Activated effector memory CD4-positive, alpha-beta T cell treated with anti-CD3 and anti-CD28 coated beads, Interleukin-2, amount 50 U/mL, for 16 hours (primary cell): ENCODE results near the gene ZNF512B.
"Not testable (repeated sequence)": the region's sequence is repeated elsewhere in the genome, so short reads cannot be mapped to it uniquely, and the experiment has no call there.

Experiments used
- DNase-seq: peaks from one replicate; pipeline ENCODE4 v3.0.0-alpha.2; 2020

ZNF512B gene

GRCh38 chr20:63978319-63979228, 8.8 kb upstream of the ZNF512B start:
- peak; percentile 88 for DNase-seq

DNA sequence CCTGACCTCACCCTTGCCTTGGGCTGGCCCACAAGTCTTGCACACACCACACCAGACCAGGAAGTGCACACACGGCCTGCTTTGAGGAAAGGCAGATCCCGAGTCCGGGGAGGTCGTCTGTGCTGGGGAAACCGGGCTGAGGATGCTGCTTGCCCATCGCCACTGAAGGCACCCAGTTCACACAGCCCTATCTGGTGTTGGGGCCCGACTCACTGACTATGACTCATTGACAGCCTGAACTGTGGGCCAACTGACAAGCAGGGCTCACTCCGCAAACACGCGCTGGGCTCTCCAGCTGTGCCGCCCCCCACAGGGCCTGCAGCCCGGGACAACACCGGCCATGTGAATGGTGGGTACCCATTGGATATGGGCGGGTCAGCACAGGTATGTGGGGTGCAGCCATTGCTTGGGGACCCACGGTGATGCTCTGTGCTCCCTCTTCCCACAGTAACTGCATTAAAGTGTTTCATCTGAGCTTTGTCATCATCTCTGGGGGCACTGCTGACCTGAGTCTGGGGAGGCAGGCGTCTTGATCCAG, 8.1 kb upstream of the ZNF512B start:
- peak; percentile 84 for DNase-seq

- no peak for DNase-seq
These were observed 7.4 kb upstream of the ZNF512B start for GRCh38 chr20:63976980-63977738.

DNA sequence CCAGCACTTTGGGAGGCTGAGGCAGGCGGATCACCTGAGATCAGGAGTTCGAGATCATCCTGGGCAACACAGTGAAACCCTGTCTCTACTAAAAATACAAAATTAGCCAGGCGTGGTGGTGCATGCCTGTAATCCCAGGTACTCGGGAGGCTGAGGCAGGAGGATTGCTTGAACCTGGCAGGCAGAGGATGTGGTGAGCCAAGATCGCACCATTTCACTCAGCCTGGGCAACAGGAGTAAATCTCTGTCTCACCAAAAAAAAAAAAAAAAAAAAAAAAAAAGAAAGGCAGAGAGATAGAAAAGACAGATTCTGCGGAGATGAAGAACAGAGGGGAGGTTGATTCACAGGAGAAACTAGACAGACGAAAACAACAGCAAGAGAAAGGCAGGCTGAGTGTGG, 6.8 kb upstream of the ZNF512B start:
- DNase-seq, result not testable (repeated sequence)

DNA sequence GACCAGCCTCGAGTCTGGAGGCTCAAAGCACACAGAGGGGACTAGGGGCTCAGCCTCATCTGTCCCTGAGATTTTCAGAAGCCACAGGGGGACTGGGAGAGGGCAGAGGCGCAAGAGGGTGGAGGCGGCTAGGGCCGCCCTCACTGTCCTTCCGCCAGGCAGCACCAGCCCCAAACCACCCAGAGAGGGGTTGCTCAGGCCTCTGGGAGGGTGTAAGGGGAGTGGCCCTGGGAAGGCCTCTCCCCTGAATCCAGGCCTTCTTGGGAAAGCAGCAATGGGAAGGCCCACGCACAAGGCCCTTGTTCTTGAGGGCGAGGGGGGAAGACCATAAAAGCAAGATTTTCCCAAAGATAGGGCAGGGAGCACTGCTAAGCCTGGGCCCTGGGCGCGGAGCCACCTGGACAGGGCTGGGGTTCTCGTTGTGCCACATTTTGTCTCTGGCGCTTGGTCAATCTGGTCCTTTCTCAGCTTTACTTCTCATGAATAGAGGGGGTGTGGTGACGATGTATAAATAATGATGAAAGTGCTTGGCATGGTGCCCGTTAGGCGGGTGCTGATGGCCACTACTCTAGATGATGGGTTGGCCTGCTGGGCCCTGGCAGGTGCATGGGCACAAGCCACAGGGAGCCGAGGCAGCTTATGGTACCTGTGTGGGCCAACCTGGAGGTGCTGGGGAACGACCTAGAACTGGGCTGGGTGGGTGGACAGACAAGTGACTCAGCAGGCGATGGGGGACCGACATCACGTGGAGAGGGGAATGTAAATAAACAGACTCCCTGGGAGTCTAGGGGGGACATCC, 4.9 kb upstream of the ZNF512B start:
- no peak for DNase-seq

- peak; percentile 93 for DNase-seq
These were observed 4.1 kb upstream of the ZNF512B start for GRCh38 chr20:63973636-63974401.

GRCh38 chr20:63973160-63973479, 3.4 kb upstream of the ZNF512B start:
- DNase-seq, result no peak

DNA sequence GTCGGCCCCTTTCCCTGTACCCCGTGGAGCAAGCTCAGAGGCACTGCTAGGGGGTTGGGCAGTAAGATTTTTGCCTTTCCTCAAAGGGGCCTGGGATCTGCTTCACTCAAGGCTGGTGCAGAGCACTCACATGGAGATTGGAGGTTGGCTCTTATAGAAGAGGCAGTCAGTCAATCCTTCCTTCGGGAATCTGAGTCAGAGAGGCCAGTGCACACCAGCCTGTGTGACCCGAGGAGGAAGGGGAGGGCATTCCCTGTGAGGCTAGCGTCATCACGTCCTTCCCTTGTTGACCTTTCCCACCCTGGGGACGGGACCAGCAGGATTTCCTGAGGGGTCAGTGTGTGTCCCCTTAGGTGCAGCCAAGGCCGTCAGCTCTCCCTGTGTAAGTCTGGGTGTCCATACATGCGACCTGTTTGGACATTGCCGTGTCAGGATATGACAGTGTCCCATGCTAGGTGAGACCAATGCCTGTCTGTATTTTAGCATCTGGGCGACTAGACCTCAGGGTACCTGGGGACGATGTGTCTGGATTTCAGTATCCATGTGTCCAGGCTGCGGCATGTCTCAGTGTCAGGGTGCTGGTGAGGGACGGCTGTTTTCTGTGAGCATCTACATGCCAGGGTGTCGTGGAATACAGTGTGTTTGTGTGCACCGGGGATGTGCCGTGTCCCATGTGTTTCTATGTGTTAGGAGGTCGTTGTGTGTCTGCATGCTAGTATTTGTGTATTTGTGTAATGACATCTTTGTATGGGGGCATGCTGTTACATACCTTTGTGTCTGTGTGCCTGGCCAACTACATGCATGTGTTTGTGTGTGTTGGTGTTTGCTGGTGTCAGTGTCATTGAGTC, 2.8 kb upstream of the ZNF512B start:
- DNase-seq, result no peak

DNA sequence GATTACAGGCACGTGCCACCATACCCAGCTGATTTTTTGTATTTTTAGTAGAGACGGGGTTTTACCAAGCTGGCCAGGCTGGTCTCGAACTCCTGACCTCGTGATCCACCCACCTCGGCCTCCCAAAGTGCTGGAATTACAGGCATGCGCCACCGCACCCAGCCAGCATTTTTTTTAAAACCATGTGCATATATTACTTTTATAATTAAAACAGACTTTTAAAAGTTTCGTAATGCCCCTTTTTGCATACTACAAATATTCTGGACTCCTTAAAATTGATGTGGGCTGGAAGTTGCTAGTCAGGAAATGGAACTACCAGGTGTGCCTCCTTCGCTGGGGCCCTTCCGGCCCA, 2.2 kb upstream of the ZNF512B start:
- DNase-seq, result not testable (repeated sequence)

DNA sequence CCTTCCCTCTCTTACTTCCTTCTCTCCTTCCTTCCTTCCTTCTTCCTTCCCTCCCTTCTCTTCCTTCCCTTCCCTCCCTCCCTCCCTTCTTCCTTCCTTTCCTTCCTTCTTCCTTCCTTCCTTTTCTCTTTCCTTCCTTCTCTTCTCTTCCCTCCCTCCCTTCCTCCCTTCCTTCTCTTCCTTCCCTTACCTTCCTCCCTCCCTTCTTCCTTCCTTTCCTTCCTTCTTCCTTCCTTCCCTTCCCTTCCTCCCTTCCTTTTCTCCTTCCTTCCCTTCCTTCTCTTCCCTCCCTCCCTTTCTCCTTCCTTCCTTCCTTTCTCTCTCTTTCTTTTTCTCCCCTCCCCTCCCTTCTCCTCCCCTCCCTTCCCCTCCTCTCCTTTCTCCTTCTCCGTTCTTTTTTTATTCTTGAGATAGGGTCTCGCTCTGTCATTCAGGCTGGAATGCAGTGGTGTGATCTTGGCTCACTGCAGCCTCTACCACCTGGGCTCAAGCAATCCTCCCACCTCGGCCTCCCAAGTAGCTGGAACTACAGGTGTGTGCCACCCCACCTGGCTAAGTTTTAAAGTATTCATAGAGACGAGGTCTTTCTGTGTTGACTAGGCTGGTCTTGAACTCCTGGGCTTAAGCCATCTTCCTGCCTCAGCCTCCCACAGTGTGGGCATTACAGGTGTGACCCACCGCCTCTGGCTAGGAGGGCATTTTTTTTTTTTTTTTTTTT, 1.1 kb upstream of the ZNF512B start:
- DNase-seq, result no peak

DNA sequence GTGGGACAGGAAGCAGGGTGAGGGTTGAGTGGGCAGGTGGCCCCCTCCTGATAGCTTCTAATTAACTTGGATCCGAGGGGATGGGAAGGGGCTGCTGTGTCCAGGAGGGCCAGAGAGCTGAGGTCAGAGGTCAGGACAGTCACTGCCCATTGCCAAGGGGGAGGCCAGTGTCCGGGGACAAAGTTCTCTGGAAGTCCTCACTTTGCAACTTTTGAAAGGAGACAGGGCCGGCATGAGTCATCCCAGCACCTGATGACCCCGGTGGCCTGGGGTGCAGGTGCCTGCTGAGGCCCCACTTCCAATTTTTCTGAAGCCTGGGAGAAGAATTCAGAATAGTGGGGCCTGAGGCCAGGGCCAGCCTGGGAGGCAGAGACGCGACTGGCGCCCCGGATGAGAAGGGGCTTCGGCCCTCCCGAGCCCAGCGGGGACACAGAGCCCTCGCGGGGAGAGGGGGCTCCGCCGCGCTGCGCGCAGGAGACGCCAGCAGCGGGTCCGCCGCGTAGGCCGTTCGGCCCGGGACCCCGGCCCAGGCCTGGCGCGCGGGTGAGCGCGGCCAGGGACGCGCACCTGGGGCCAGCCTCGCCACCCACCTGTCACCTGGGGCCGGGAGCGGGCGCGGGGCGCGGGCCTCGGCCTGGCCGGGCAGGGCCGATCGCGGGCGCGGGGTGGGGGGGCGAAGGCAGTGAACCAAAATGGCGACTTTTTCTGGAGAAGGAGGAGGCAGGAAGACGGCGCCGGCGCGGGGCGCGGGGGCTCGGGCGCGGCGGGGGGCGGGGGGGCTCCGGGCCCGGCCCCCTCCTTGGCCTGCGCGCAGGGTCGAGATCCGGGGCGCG, 586 bp downstream of the ZNF512B start:
- peak; percentile 73 for DNase-seq

DNA sequence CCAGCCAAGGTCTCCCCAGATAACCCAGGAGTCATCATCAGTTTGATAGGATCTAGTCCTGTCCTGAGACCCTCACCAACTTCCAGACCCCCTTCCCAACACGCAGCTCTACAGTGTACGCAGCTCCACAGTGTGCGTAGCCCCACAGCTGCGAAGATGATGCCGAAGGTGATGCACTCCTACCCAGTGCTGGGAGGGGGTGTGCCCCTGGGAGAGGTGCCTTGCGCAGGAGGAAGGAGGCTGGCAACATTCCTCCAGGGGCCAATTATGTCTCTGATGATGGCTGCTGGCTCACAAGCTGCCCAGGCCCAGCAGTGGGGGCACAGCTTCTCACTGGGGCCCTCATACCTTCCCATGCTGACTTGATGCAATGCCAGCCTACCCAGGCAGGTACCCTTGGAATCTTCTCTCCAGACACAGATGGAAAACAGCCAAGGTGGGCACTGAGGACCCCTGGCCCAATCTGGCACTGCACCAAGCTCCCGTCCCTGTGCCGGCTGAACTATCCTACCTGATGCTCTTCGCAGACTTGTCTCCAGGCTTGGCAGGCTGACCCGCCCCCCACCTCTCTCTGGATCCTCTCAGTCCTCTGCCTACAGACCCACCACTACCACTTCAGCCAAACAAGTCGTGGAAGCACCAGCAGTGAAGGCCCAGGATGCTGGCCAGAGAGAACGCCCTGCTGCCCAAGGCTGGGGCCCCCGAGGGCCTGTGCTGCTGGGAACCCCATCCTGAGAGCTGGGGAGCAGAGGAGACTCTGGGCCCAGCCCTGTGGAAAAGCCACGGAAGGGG, 1.4 kb downstream of the ZNF512B start:
- DNase-seq, result no peak

- no peak for DNase-seq
These were observed 2.2 kb downstream of the ZNF512B start for GRCh38 chr20:63967330-63968135.

DNA sequence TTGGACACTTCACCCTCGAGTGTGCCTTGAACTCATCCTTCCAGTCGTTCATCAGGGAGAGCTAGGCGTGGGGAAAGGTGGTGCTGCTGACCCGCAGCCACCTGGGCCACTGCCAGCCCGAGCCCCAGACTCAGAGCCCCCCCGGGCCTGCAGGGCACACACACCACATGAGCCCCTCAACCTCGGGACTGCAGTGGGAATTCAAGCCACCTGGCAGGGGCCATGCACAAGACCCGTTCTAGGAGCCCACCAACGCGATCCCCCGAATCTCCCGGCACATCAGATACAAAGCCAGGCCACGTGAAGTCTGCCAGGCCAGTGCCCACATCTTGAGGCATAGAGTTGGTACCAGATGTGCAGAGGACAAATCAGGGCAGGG, 2.8 kb downstream of the ZNF512B start:
- DNase-seq, result no peak

DNA sequence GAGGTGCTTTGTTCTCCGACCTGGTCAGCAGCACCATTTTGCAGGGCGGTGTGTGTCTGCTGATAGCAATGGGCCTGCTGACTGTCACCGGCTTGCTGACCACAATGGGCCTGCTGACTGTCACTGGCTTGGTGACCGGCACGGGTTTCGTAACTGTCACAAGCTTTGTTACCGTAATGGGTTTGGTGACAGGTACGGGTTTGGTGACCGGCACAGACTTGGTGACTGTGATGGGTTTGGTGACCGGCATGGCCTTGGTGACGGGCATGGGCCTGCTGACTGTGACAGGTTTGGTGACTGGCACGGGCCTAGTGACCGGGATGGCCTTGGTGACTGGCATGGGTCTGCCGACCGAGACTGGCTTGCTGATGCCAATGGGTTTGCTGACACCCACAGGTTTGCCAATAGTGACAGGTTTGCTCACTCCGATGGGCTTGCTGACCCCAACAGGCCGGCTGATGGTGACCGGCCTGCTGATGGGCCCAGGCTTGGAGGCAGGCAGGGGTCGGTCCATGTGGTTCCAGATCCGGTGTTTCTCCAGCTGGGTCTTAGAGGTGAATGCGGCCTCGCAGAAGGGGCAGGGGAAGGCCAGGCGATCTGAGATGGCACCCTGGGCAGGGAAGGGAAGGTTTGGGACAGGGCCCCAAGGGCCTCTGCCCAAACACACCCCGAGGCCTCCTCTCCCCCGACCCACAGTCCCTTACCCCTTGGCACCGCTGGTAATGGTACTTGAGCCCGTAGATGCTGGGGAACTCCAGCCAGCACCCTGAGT, 3.4 kb downstream of the ZNF512B start:
- DNase-seq, result no peak

GRCh38 chr20:63964412-63964811, 5.3 kb downstream of the ZNF512B start:
- no peak for DNase-seq

DNA sequence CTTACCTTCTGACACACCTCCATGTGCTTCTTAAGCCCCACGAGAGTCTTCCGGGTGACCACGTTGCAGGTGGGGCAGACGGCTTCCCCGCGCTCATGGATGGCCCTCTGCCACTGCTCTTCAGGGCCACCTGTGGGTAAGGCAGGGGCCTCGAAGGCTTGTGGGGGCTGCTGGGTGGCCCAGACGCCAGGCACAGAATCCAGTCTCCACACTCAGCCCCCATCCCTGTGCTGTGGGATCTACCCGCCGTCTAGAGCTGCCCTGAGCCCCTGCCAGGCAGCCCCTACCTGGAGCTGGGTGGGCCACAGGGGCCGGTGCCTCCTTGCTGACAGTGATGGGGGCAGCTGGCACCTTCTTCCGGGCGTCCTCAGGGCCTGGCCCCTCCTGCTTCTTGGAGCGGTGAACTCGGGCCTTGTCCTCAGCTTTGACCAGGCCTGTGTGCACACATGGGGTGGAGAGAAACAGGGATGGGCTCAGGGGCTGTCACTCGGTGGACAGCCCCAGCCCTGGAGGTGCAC, 5.9 kb downstream of the ZNF512B start:
- no peak for DNase-seq
